Medulla oblongata (tissue), 1 donor: ENCODE data around the gene JPH4.
A peak's percentile ranks its signal among the peaks of the same experiment; 100 is the strongest.

Source experiments
- DNase-seq: peaks from one replicate; pipeline ENCODE4 v3.0.0-alpha.2; 2015; ENCODE audit errors: extremely low spot score

JPH4 gene

DNA sequence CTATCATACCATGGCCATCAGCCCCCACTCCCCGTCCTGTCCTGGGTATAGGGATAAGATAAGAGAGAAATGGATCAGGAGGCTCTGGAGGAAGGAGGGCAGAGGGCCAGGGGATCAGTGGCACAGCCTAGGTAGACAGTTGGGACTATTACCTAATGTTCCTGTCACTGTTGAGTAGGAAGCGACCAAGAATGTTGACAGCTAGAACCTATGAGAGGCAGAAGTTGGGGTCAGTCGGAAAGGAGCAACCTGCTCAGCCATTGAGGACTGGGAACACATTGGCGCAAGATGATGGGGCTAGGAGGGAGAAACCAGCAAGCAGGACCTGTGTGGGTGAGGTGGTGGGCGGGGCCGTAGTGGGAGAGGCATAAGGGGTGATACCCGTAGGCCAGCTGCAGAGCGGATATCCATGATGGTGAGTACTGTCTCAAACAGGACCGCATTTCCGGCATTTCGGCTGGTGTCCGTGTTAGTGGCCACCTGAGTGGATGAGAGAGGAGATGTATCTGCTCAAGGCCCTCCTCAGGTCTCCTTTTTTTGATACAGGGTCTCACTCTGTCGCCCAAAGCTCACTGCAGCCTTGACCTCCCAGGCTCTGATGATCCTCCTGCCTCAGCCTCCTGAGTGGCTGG is 14.3 kb downstream of the JPH4 start:
- DNase-seq, result no peak

DNA sequence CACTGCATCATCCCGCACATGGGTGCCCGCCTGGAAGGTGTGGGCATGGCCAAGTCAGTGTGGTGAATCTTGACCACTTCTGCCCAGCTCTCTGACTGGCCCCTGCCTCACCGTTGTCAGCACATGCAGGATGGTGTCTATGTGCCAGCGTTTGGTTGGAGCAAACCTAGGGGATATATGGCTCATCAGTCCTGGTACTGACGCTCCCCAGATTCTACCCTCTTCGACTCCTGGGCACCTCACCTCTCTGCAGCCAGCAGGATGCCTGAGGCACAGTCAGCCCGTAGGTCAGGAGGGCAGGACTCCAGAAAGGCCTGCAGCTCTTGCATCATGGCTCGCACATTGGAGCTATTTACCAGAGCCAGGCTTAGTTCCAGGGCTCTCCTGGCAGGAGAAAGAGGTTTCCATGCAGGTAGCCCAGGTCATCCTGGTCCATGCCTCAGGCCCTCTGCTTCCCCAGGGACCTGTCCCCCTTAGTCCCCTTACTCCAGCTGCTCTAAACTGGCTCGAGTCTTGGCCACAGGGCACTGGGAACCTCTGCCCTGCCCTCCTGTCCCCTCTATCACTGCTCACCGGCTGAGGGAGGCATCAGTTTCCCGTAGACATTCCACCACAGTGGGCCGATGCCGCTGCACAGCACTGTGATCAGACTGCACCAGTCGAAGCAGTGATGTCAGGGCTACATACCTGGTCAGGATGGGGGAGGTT is 15.0 kb downstream of the JPH4 start:
- DNase-seq, result no peak

DNA sequence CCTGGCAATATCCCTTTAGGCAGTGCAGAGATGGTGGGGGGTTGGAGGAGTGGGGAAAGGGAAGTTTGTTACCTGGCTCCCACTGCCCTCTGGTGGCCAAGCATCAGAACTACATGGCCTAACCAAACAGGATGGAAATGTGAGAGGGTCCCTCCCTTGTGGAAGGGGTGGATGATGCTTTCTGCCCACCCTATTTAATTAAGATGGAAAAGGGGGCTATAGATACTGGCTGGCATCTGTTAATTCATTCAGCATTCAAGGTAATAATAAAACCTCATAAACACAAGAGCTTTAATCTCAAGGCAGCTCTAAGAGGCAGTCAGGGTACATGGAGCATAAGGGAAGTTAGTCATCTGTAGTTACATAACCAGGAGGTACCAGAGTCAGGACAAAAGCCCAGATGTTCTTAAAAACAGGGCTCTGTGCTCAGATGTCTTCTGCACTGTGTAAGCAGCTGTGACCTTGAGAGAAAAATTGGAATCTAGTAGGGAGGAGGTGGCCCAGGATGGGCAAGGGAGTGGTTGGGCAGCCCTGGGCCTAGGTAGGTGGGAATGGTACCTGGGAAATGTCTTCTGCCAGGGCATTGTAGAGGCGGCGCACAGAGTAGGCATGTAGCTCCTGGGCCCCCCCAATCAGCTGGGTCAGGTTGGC is 15.6 kb downstream of the JPH4 start:
- peak; percentile 59 for DNase-seq

- no peak for DNase-seq
Measured at GRCh38 chr14:23561873-23562821, 16.4 kb downstream of the JPH4 start.

DNA sequence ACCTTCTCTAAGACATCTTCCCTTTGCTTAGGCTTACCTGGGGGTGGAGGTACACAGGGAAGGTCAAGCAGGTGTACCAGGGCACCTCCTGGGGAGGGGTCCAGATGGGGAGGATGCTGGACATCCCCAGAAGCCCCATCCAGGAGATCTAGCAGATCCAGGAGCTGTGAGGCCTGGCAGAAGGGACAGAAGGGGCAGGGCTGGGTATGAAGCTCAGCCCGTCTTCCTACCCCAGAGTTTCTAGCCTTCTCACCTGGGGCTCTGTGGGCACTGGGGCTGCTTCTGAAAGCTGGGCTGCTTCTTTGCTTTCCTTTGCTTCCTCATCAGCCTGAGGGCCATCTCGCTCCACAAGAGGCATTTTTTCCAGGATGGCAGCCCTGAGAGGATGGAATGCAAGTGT is 17.3 kb downstream of the JPH4 start:
- no peak for DNase-seq

- DNase-seq, result no peak
Measured at GRCh38 chr14:23559926-23560520, 18.6 kb downstream of the JPH4 start.

DNA sequence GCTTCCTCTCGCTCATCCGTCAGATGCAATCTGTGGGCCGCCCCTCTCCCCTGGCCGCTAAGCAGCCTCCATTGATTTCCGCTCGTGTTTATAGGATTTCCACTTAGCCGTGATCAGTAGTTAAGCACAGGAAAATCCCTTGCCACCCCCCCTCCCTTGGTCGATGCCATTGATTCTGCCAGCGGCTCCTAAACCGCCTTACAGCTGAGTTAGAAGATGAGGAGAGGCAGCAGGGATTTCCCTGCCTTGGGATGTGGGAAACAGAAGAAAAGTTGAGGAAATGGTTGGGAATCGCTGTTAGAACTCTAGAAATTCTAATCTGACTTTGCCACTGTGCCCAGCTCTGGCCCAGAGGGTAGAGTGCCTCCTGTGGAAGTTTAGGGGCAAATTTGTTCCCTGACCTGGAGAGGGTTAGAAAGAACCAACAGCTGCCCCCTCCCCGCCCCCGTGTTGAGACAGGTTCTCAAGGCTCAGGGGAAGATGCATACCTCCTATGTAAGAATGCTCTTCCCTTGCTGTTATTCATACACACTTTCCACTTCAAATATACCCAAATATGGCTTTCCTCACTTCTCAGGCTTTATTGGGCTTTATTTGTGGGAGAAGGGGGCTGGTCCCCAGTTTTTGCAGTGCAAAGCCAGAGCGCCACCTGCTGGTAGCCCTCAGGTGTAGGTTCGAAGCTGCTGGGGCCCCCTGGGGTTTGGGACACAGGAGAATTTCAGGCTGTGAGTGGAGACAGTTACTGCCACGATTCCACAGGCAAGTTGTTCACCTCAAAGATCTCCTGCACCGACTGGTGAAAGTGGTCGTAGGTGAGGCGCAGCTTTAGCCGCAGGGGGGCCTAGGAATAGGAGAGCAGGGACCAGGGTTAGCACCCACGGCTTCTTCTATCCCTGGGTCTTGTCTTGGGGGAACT is 19.3 kb downstream of the JPH4 start:
- peak; percentile 60 for DNase-seq

DNA sequence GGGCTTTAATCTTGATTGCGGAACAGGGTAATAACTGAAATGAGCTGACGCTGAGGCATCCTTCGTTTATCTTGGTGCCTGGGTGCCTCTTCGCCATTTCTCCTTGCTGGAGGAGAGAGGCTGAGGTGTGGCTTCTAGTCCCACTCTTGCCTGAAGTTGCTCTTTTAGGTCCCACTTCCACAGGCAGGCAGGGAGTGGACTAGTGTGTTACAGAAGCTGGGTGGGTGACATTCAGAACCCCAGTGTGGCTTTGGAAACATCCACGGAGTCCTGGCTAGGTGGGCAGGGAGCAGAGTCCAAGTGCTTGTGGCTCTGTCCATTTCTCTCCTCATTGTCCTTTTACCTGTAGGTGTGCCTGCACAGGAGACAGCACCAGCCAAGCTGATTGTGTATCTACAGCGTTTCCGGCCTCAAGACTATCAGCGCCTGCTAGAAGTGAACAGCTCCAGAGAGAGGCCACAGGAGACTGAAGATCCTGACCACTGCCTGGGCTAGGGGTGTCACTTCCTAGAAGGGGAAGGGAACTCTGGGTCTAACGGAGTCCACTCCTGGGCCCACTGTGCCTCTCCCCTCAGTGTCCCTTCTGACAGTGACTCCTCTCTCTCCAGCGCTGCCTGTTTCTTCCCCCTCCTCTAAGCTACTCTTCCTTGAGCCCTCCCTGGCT is 20.1 kb downstream of the JPH4 start:
- no peak for DNase-seq

DNA sequence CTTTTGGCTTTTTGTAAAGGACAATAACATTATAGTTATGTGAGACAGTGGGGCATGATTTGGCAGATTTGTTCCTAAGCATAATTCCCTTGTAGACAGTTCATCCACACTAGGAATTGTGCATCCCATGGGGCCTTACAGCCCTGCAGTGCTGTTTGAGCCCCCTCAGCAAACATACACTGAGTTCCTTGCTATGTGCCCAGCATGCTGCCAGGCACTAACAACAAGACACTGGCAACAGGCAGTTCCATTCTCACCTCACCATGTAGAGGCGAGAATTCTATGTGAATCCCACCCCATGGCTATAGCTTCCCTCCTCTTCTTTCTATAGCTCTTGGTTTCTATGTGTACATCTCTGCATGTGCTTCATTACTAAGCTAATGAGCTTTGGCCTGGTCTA is 20.6 kb downstream of the JPH4 start:
- DNase-seq, result no peak

- no peak for DNase-seq
Measured at GRCh38 chr14:23557521-23557920, 21.1 kb downstream of the JPH4 start.

DNA sequence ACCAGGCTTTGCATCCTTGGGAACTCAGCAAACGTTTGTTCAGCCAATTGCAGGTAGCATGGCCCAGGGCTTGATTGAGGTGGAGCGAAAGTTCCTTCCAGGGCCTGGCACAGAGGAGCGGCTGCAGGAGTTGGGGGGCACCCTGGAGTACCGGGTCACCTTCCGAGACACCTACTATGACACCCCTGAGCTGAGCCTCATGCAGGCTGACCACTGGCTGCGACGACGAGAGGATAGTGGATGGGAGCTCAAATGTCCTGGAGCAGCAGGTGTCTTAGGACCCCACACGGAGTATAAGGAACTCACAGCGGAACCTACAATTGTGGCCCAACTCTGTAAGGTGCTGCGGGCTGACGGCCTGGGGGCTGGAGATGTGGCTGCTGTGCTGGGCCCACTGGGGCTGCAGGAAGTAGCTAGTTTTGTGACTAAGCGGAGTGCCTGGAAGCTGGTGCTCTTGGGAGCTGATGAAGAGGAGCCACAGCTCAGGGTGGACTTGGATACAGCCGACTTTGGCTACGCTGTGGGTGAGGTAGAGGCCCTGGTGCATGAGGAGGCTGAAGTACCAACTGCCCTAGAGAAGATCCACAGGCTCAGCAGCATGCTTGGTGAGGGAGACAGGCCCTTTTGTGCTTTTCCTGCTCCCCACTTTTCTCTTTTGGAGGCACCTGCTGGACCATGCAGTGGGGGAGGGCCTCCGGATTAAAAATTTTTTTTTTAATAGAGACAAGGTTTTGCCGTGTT is 21.7 kb downstream of the JPH4 start:
- no peak for DNase-seq

DNA sequence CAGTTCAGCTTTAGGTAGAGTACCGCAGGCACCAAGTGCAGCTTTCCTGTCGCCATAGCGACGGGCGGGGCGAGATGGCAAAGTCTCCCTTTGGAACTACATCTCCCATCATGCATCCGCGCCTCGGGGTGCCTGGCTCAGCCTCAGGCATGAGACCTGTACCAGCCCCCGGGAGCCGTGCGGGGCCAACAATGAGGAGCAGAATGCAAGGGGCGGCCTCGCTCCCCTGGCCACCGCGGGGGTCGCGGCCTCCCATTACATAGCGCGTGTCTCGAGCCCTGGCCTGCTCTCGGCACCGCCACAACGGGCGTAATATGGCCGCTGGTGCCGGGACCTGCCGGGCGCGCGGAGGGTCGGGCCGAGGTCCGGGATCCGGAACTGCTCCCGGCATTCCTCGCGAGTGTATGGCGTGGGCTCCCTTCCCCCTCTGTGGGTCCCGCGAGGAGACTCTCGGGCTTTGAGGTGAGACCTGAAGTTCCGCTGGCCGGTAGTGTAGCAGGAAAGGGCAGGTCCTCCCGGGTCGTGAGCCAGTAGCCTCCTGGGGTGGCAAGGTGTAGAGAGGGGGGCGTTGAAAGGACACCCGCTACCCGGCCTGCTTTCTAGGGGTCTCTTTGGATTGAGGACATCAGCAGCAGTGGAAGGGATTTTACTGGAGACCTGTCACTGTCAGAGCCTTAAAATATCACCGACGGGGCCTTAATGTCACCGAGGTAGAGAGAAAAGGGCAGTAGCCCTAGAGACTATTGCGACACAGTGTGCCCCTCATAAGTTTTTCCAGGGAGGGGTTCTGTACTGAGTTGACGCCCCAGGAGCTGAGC is 22.5 kb downstream of the JPH4 start, which contains the start of gene THTPA:
TSS of gene THTPA (plus strand) at position 390 of the 818 bp plus-strand sequence. CDS start 487 bp downstream, outside the sequence.
- peak; percentile 96 for DNase-seq

DNA sequence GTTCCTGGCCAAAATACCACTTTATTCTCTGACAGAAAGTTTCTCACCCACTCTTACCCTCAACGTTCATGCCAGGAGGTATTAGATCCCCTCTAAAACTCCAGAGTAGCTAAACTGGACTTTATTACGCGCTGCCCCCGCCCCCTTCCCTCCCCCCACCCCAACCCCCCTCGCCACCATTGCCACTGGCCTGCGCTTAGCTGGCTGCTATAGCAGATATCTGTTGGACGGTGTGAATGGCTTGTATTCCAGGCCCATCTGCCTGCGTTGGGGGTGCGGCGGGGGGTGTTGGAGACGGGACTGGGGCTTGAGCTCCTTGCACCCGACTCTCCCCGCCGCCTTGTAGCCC is 23.1 kb downstream of the JPH4 start:
- DNase-seq, result no peak

DNA sequence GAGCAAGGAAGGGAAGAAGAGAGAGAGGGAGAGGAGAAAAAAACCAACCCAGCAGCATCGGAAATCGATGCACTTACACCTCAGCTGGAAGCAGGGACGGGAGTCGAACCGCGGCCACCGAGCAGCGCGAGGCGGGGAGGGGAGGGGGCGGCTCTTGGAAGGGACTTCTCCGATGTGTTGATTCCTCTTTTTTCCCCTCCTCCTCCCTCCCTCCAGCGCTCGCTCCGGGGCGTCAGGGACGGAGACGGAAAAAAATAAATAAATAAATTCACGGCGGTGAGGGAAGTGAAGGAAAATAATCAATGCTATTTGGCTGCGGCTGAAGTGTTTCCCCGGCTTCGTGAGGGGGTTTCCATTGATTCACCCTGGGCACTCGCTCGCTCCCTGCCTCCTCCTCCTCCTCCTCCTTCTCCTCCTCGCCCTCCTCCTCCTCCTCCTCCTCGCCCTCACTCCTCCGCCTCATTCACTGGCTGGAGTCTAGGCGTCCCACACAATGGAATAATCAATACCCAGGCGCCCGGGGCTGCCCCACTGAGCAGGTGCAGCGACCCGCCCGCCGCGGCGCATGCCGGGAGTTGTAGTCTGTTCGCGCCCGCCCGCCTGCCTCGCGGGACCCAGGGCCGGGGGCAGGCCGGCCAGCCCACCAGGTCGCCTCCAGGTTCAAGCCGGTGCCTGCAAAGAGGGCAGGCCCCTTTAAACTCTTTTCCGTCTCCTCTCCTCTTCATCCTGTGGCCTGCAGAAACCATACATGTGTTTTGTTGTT is 27.1 kb downstream of the JPH4 start, which contains the start of gene ZFHX2:
TSS of gene ZFHX2 (minus strand) at position 500 of the 763 bp plus-strand sequence. CDS start 16,440 bp downstream, outside the sequence.
- DNase-seq, result peak; percentile 87

DNA sequence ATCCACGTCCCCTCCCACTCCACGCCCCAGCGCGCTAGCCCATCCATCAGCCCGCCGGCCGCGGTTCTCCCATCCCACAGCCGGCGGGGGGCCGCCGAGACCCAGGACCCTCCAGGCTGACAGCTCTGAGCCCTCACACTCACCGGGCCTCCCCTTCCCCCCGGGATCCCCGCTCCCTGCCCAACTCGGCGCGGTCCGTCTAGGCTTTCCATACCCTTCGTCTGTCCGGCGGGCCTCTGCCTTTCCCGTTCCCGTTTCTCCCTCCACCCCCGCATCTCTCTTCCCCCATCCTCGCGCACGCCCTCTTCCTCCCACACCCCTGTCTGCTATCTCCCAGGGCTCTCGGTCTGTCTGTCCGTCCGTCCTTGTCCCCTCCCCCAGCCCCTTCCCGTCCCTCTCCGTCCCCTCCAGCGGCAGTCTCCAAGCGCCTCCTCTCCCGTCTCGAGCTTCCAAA is 27.8 kb downstream of the JPH4 start:
- no peak for DNase-seq

DNA sequence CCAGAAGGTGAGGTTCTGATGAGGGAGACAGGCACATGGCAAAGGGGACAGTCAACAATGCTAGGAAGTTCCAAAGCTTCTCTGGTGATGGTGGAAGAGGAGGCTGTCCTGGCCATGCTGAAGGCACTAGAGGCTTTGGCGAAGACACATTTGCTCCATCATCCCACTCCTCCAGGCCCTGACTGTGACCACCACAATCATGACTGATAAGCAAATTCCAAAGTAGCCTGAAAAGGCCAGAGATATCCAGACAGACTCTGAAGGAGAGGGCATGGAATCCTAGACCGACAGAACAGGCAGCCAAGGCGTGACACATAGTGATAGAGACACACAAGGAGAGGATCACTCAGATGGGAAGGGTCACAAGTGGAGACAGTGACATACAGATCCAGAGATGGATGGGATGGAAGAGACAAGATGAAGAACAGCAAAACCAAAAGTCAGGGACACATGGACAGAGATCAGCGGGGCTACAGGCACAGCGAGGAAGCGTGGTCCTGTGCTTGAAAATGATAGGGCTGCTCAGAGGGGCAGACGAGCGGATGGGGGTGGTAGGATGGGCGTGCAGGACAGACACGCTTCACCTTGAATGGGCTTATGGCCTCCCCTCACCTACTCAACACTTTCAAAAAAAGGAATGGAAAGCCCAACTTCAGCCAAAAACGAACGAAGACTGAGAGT is 28.3 kb downstream of the JPH4 start:
- no peak for DNase-seq
